ENCODE results near the gene RUNX1.

RUNX1 gene

GRCh38 chr21:34939673-34940331 lies 109.3 kb downstream of the RUNX1 start:
- DNase-seq: no peak

- DNase-seq: no peak
Observed at GRCh38 chr21:34938089-34938764, 110.9 kb downstream of the RUNX1 start.

GRCh38 chr21:34936883-34937563 lies 112.1 kb downstream of the RUNX1 start:
- no peak for DNase-seq

GRCh38 chr21:34936371-34936789 lies 112.7 kb downstream of the RUNX1 start:
- DNase-seq: no peak

GRCh38 chr21:34935898-34936297 lies 113.2 kb downstream of the RUNX1 start:
- no peak for DNase-seq

- DNase-seq: no peak
Observed at GRCh38 chr21:34935452-34935851, 113.7 kb downstream of the RUNX1 start.

GRCh38 chr21:34934350-34934749 lies 114.8 kb downstream of the RUNX1 start:
- no peak for DNase-seq

- DNase-seq: no peak
Observed at GRCh38 chr21:34933609-34934335, 115.3 kb downstream of the RUNX1 start.

GRCh38 chr21:34932233-34932632 lies 116.9 kb downstream of the RUNX1 start:
- no peak for DNase-seq

GRCh38 chr21:34930971-34931370 lies 118.1 kb downstream of the RUNX1 start:
- no peak for DNase-seq

- no peak for DNase-seq
Observed at GRCh38 chr21:34928637-34929036, 120.5 kb downstream of the RUNX1 start.

GRCh38 chr21:34927992-34928391 lies 121.1 kb downstream of the RUNX1 start:
- no peak for DNase-seq

- DNase-seq: no peak
Observed at GRCh38 chr21:34926803-34927467, 122.2 kb downstream of the RUNX1 start.

GRCh38 chr21:34925597-34925996 lies 123.5 kb downstream of the RUNX1 start:
- no peak for DNase-seq

GRCh38 chr21:34924771-34925419 lies 124.2 kb downstream of the RUNX1 start:
- no peak for DNase-seq

- no peak for DNase-seq
Observed at GRCh38 chr21:34924194-34924593, 124.9 kb downstream of the RUNX1 start.

- DNase-seq: no peak
Observed at GRCh38 chr21:34923626-34924025, 125.5 kb downstream of the RUNX1 start.

- no peak for DNase-seq
Observed at GRCh38 chr21:34923202-34923601, 125.9 kb downstream of the RUNX1 start.

GRCh38 chr21:34922479-34922878 lies 126.6 kb downstream of the RUNX1 start:
- no peak for DNase-seq

- no peak for DNase-seq
Observed at GRCh38 chr21:34921151-34921550, 128.0 kb downstream of the RUNX1 start.

- DNase-seq: no peak
Observed at GRCh38 chr21:34919406-34919805, 129.7 kb downstream of the RUNX1 start.

- no peak for DNase-seq
Observed at GRCh38 chr21:34916446-34916845, 132.7 kb downstream of the RUNX1 start.

Measured in cerebellar nuclear complex (tissue), 1 donor.